EH (cell line): ENCODE results near the gene TOLLIP.
"Not testable (repeated sequence)": the region's sequence is repeated elsewhere in the genome, so short reads cannot be mapped to it uniquely, and the experiment has no call there.

Source experiments
- DNase-seq: peaks from one replicate; pipeline ENCODE4 v3.0.0-alpha.2; 2015; ENCODE audit warnings: low read depth

Gene TOLLIP

GRCh38 chr11:1263010-1263409, 46.4 kb downstream of the TOLLIP start:
- peak; percentile 11 for DNase-seq

GRCh38 chr11:1262172-1263006, 47.0 kb downstream of the TOLLIP start:
- DNase-seq, result peak; percentile 93

DNA sequence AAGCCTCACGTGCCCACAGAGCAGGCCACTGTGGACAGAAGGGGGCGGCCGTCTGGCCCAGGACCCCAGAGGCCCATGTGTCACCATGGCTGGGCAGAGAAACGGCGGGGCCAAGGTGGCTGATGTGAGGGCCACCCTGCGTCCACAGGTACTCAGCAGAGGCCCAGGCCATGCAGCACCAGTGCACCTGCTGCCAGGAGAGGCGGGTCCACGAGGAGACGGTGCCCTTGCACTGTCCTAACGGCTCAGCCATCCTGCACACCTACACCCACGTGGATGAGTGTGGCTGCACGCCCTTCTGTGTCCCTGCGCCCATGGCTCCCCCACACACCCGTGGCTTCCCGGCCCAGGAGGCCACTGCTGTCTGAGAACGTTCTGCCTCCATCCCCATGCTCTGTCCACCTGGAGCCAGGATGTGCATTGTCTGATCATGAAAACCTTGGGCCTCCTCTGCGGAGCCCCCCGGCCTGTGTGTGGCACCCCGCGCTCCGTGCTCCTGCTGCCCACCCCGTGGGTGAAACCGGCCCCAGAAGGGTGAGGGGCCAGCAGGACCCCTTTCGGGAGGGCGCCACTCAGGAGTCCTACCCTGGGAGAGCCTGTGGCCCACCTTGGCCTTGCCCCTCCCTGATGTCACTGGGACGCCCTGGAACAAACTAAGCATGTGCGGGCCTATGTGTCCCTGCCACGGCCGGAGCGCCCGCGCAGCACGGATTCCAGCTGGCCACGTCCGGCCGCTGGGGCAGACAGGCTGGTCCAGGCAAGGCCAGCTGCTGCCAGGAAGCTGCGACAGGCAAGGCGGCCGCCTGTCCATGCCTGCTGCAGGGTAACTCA, 48.0 kb downstream of the TOLLIP start:
- no peak for DNase-seq

DNA sequence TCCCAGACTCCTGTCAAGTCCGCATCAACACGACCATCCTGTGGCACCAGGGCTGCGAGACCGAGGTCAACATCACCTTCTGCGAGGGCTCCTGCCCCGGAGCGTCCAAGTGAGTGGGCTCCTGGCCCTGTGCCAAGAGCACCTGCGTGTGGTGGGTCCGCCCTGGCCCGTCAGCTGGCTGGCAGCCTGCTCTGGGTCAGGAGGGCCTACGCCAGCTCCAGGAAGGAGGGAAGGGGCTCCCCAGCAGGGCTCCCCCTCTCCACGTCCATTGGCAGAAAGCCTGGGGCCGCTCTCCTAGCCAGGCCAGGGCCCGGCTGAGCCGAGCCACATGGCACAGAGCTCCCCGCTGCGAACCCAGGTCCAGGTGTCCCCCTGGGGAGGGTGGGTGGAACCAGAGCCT, 48.8 kb downstream of the TOLLIP start:
- DNase-seq, result no peak

DNA sequence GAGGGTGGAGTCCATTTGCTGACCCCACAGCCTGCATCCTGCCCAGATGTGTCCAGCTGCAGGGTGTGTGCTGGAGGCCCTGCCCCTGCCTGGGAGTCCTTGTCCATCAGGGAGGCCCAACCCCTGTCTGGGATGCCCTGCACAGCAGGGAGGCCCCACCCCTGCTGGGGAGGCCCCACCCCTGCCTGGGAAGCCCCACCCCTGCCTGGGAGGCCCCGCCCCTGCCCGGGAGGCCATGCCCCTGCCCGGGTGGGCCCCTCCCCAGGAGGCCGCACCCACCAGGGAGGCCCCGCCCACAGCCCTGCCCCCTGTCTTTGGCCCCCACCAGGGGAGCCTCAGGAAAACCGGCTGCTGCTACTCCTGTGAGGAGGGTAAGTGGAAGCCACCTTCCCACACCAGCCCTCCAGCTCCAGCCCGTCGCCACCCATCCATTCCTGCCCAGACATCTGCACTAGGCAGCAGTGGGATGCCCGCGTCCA, 49.4 kb downstream of the TOLLIP start:
- DNase-seq, result peak; percentile 24

GRCh38 chr11:1259561-1259960, 49.9 kb downstream of the TOLLIP start:
- no peak for DNase-seq

DNA sequence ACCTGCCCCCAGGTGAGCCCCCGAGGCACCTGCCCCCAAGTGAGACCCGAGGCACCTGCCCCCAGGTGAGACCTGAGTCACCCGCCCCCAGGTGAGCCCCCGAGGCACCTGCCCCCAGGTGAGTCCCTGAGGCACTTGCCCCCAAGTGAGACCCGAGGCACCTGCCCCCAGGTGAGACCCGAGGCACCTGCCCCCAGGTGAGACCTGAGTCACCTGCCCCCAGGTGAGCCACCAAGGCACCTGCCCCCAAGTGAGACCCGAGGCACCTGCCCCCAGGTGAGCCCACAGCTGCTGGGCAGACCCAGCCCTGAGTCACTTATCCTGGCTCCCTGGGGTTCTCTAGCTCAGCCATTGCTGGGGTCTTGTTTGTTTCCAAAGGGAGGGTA, 50.4 kb downstream of the TOLLIP start:
- no peak for DNase-seq

DNA sequence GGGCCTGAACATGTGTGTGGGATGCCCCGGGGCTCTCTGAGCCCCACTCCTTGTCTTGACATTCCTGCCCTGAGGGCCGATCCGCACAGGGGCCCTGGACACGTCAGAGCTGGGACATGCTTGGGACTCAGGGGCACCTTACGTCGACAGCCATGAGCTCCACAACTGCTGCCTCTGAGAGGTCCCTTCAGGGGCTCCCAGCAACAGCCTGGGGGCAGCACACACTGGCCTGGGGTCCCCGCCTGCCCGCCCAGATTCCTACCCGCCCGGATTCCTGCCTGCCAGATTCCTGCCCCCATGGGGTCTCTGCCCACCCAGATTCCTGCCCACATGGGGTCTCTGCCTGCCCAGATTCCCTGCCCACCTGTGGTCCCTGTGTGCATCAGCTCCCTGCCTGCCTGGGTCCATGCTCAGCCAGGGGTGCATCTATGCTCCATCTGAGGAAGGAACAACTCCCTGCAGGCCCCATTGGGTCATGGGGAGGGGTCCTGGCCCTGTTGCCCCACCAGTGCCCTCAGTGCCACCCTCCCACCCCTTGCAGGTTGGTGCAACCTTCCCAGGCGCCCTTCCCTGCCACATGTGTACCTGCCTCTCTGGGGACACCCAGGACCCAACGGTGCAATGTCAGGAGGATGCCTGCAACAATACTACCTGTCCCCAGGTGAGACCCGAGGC, 50.9 kb downstream of the TOLLIP start:
- DNase-seq, result no peak

DNA sequence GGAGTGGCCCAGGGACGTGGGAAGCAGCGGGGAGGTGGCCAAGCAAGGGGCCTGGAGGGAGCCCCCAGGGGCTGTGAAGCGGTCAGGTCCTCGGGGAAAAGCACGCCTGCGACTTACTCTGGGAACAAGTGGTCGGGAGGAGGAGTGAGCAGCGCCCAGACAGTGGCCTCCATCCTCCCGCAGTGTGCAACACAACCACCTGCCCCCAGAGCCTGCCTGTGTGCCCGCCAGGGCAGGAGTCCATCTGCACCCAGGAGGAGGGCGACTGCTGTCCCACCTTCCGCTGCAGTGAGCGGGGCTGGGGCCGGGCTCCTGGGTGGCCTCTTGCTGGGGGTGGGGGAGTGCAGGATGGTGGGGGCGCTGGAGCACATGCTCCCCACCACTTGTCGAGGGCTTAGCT, 51.5 kb downstream of the TOLLIP start:
- DNase-seq, result no peak

DNA sequence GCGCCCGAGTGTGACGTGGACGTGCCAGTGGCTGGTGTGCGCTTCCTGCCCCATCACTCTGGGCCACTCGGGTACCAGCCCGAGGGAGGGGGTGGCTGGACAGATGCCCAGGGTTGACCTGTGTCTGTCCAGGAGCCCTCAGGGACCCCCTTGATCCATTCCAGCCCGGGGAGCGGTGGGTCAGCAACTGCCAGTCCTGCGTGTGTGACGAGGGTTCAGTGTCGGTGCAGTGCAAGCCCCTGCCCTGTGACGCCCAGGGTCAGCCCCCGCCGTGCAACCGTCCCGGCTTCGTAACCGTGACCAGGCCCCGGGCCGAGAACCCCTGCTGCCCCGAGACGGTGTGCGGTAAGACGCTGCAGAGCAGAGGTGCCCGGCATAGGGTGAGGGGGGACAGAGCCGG, 52.1 kb downstream of the TOLLIP start:
- DNase-seq, result no peak

DNA sequence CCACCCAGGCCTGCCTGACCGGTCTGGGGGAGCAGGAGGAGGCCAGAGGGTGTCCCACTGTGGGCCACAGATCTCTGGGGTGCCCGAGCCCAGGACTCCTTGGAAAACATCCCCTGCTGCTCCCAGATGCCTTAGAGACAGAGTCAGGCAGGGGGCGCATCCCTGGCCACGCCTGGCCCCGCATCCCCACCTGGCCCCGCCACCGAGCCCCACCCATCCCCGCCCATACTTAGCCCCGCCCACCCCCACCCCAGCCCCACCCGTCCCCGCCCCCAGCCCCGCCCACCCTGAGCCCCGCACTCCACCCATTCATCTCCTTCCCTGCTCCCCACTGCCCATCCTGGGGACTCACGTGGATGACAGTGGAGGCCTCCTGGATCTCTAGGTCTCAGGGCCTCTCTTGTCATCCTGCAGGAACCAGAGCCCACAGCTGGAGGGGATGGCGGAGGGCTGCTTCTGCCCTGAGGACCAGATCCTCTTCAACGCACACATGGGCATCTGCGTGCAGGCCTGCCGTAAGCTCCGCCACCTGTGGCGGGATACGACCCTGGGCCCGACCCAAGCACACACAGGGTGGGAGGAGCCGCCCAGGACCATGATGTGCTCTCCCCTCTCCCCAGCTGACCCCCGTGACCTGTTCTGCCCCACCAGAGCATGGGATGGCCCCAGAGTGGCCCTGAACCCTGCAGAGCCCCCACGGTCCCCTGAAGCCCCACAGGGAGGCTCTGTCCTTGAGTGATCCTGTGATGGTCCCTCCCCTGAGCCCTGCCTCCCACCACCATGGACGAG, 53.0 kb downstream of the TOLLIP start:
- DNase-seq, result no peak

GRCh38 chr11:1255151-1255550, 54.3 kb downstream of the TOLLIP start:
- no peak for DNase-seq

- no peak for DNase-seq
Measured at GRCh38 chr11:1254733-1255132, 54.7 kb downstream of the TOLLIP start.

DNA sequence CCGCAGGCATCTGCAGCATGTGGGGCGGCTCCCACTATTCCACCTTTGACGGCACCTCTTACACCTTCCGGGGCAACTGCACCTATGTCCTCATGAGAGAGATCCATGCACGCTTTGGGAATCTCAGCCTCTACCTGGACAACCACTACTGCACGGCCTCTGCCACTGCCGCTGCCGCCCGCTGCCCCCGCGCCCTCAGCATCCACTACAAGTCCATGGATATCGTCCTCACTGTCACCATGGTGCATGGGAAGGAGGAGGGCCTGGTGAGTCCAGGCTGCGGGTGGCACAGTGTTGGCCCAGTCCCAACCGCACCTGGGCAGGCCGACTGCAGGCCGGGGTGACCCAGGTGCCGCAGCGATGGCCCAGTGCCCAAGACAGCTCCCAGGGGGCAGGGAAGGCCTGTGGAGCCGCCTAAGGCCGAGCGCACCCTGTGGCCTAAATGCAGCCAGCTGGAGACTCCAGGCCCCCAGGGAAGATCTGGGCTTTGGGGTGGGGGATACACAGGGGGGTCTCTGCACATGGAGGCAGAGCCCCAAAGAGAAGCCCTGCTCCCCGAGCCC, 55.3 kb downstream of the TOLLIP start:
- no peak for DNase-seq

DNA sequence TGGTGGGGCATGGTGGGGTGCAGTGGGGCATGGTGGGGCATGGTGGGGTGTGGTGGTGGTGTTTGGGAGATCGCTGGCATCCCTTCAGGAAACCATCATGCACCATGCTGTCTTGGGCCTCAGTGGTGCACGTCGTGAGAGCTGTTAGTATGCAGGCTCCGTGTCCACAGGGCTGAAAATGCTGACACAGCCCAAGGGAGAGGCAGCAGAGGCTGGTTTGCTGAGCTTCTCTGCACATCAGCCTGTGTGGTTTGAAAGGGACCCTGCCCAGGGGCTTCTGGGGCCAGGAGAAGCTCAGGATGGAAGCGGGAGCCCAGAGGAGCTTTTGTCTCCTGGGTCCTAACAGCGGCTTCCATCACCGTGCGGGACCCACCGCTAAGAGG, 56.3 kb downstream of the TOLLIP start:
- DNase-seq, result no peak

DNA sequence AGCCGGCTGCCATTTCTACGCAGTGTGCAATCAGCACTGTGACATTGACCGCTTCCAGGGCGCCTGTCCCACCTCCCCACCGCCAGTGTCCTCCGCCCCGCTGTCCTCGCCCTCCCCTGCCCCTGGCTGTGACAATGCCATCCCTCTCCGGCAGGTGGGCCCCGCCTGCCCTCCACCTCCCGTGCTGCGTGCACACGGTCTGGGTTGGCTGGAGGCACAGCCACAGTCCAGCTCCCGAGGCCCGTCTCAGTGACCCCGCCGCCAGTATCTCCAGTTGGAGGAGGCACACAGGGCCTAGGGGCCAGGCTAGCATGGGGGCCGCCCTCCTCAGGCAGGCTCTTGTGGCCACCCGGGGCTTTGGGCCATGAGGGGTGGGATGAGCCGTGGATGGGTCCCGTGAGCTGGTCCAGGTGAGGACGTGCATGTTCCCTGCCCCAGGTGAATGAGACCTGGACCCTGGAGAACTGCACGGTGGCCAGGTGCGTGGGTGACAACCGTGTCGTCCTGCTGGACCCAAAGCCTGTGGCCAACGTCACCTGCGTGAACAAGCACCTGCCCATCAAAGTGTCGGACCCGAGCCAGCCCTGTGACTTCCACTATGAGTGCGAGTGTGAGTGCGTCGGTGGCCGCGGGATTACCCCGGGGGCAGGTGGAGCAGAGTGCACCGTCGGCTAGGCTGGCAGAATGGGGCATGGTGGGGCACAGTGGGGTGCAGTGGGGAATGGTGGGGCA, 56.9 kb downstream of the TOLLIP start:
- DNase-seq, result no peak

DNA sequence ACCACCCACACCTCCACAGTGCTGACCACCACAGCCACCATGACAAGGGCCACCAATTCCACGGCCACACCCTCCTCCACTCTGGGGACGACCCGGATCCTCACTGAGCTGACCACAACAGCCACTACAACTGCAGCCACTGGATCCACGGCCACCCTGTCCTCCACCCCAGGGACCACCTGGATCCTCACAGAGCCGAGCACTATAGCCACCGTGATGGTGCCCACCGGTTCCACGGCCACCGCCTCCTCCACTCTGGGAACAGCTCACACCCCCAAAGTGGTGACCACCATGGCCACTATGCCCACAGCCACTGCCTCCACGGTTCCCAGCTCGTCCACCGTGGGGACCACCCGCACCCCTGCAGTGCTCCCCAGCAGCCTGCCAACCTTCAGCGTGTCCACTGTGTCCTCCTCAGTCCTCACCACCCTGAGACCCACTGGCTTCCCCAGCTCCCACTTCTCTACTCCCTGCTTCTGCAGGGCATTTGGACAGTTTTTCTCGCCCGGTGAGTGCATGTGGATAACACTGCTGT, 58.1 kb downstream of the TOLLIP start:
- DNase-seq, result no peak

- not testable (repeated sequence) for DNase-seq
Measured at GRCh38 chr11:1250411-1250810, 59.0 kb downstream of the TOLLIP start.

DNA sequence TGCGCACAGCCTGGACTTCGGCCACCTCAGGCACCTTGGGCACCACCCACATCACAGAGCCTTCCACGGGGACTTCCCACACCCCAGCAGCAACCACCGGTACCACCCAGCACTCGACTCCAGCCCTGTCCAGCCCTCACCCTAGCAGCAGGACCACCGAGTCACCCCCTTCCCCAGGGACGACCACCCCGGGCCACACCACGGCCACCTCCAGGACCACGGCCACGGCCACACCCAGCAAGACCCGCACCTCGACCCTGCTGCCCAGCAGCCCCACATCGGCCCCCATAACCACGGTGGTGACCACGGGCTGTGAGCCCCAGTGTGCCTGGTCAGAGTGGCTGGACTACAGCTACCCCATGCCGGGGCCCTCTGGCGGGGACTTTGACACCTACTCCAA, 60.5 kb downstream of the TOLLIP start:
- DNase-seq, result not testable (repeated sequence)

DNA sequence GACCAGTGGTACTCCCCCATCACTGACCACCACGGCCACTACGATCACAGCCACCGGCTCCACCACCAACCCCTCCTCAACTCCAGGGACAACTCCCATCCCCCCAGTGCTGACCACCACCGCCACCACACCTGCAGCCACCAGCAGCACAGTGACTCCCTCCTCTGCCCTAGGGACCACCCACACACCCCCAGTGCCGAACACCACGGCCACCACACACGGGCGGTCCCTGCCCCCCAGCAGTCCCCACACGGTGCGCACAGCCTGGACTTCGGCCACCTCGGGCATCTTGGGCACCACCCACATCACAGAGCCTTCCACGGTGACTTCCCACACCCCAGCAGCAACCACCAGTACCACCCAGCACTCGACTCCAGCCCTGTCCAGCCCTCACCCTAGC, 62.4 kb downstream of the TOLLIP start:
- not testable (repeated sequence) for DNase-seq
